Endometrium (tissue), 2 donors: ENCODE data around the gene CD7.

Source experiments
- FAIRE-seq: peaks from 2 replicates; lab custom pipeline; 2012; peaks lifted over from hg19 to GRCh38; lab: Jason Lieb, UNC
- donor health status: control.
- donor health status: control.

Gene CD7

DNA sequence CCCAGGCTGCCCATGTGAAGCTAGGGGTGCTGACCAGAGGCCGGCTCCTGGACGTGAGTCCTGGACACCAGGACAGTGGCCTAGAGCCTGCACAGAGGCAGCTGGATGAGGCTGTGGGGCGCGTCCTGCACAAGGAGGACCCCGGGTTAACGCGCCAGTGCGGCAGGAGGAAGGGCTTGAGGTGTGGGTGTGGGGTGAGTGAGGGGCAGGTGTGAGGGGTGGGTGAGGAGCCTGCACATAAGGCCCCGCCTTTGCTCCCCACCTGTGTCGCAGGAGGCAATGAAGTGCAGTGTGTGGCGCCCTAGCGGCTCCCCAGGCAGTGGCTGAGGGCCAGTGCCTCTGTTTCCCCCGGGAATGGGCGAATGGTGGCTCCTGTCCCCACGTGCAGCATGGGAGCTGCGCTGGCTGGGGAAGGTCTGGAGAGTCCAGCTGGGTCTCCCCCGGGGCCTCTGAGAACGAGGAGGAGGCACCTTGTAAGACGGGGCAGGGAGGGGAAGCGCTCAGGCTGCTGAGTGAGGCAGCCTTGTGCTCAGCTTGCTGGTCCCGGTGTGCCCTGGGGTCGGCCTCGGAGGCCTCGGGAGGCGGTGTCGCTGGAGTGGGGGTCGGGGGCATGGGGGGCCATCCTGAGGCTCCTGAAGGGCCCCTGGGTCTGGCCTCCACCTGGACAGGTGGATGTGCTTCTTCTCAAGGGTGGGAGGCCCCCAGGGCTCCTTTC, 3.2 kb downstream of the CD7 start:
- FAIRE-seq, result no peak

DNA sequence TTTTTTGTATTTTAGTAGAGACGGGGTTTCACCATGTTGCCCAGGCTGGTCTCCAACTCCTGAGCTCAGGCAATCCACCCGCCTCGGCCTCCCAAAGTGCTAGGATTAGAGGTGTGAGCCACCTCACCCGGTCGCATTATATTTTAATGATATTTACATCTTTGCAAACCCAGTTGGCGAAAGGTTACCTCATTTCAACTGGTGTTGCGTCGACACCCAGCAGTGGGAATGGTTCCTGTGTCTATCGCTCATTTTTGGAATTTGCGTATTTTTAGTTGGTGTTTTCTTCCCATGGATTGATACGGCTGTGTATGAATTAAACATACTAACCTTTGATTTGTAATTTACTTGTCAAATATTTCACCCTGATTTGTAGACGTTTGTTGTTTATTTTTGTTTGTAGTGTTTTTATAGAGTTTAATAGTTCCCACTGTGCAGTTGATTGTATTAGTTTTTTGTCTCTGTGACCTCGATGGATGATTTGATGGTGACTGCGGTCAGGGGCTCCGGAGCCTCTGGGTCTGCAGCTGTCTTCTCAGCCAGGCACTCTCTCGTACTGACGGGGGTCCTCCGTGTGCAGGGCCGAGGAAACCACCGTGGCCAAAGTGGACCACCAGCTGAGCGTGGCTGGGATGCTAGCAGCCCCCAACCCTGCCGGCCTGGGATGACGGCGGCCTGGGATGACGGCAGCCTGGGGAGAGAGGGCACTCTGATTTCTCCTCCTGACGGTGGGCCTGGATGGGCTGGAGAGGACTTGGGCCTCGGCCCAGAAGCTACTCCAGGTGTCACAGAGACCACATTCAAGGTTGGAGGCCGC, 4.0 kb downstream of the CD7 start:
- FAIRE-seq, result no peak

DNA sequence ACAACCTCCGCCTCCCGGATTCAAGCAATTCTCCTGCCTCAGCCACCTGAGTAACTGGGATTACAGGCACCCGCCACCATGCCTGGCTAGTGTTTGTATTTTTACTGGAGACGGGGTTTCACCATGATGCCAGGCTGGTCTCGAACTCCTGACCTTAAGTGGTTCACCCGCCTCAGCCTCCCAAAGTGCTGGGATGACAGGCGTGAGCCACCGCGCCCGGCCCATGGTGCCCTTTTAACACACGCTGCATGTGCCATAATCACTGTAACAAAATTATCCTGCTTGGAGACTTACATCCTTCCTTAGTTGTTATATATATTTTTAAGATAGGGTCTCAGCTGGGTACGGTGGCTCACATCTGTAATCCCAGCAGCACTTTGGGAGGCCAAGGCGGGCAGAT, 5.4 kb downstream of the CD7 start:
- FAIRE-seq, result no peak

DNA sequence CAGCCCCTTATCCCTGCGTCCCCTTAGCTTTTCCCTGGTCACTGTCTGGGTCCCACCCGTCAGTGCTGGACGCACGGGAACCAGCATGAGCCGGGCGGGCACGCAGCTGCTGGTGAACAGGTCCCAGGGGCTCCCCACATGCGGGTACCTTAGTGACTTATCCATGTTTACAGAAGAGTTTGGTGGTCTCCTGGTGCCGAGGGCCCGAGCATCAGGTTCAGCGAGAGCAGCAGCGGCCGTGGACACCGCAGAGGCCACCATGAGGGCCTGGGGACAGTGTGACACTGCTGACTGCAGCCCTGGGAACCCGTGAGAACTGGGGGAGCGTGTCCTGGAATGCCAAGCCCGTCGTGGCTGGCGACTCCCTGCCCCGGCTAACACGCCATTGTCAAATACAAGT, 6.5 kb downstream of the CD7 start:
- no peak for FAIRE-seq

DNA sequence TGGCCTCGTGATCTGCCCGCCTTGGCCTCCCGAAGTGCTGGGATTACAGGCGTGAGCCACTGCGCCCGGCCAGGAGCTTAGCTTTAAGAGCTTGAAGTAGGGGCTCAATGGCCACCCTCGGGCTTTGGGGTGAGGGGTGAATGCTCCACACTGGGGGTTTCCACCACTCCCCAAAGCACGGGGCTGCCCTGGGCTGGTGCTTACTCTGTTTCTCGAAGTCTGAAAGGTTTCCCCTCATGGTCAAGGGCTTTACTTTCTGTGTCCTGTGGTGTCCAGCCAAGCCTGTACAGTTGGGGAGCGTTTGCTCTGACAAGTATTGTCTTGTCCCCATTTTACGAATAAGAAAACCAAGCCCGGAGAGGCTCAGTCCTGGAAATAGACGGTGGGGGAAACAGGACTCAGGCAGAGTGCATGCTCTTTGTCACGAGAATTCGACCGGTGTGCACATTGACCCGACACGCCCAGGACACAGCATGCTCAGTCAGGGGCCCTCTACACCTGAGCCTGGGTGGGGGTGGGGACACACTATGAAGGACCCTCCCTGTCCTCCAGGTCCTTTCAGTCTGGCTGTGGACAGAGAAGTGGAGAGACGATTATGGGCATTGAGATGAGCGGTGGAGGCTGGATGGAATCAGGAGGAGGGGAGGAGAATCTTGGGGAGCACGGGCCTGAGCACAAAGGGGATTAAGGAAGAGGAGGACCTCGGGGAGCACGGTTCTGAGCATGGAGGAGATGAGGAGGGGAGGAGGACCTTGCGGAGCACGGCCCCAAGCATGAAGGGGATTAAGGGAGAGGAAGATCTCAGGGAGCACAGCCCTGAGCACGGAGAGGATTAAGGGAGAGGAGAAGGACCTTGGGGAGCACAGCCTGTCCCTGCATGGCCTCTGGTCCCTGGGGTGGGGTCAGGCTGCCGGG, 7.5 kb downstream of the CD7 start:
- no peak for FAIRE-seq

DNA sequence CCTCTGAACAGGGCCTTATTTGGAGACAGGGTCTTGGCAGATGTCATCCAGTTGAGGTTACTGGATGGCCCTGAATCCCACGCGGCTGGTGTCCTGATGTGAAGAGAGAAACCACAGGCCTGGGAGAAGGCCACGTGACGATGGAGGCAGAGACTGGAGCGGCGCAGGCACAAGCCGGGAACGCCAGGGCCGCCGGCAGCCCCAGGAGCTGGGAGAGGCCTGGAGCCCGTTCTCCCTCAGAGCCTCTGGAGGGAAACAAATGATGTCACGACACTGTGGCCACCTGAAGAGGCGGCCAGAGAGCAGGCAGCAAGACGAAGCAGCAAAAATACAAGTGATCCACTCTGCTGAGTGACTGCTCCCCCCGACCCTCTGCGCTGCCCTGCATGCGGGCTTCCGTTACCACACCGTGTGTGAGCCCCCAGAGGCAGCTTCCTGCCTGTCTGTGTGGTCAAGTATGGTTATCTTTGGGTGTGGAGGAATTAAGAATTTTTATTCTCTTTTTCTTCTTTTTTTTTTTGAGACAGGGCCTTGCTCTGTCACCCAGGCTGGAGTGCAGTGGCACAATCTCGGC, 11.6 kb downstream of the CD7 start:
- no peak for FAIRE-seq

DNA sequence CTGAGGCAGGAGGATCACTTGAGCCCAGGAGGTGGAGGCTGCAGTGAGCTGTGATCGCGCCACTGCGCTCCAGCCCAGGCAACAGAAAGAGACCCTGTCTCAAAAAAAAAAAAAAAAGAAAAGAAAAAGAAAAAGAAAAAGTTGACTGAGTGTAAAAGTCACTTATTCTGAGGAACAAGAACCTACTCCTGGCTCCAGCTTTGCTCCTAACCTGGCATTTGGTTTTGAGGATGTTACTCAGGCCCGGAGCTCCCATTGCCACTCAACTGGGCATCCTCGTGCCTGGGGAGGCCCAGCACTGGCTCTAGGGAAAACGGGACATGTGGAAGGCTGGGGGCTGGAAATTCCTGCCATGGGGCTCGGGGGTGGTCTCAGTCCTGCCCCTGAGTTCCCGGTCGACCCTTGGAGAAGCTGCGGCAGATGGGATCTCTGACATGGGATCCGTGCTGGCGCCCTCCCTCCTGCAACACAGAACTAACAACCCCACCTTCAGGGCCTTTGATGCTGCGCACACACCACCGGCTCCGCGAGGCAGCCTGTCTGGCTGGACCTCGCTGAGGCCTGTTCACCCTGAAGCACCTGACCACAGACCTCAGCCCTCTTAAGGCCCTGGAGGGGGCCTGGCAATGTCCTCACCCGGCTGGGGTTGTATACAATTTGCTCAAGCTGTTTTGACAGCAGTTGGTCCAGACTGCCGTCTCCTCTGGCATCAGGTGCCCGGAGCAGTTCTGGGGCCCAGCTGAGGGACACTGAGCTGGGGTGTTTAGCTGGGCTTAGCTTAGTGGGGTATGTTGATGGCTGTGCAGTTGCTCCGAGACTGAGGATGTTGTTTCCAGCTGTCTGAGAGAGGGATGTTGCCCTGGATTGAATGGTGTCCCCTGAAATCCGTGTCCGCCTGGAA, 12.3 kb downstream of the CD7 start:
- no peak for FAIRE-seq

DNA sequence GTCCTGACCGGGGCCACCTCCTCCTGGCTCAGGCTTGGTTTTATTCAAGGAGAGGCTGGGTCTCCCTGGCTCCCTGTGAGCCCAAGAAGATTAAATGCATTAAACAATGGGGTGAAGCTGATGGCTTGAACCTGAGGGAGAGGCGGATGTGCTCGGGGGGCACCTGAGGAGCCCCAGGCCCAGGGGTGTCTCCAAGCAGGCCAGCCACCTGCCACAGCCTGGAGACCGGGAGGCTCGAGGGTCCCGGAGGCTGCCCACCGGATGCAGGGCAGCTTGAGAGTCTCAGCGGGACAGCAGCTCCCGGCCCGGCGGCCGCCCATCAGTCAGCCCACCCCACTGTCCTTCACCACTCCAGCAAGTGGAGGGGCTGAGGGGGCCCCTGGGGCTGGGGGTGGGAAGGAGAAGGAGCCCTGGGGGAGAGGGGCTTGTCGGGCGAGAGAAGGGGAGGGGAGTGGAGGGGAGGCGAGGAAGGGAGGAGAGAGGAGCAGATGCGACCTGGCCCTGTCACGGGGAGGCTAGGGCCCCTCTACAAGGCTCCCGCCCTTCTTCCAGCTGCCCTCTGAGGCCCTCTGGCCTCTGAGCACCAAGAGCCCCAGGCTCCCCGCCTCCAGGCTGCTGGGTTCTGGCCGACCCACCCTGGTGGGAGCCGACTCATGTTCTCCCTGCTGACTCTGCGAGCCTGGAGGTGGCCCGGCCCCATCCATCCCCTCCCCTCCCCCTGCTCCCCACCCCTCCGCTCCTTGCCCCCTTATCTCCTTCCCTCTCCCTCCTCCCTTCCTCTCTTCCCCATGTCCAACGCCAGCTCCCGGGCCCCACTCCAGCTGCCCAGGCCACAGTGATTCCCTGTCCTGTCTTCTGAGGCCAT, 13.2 kb downstream of the CD7 start:
- no peak for FAIRE-seq

DNA sequence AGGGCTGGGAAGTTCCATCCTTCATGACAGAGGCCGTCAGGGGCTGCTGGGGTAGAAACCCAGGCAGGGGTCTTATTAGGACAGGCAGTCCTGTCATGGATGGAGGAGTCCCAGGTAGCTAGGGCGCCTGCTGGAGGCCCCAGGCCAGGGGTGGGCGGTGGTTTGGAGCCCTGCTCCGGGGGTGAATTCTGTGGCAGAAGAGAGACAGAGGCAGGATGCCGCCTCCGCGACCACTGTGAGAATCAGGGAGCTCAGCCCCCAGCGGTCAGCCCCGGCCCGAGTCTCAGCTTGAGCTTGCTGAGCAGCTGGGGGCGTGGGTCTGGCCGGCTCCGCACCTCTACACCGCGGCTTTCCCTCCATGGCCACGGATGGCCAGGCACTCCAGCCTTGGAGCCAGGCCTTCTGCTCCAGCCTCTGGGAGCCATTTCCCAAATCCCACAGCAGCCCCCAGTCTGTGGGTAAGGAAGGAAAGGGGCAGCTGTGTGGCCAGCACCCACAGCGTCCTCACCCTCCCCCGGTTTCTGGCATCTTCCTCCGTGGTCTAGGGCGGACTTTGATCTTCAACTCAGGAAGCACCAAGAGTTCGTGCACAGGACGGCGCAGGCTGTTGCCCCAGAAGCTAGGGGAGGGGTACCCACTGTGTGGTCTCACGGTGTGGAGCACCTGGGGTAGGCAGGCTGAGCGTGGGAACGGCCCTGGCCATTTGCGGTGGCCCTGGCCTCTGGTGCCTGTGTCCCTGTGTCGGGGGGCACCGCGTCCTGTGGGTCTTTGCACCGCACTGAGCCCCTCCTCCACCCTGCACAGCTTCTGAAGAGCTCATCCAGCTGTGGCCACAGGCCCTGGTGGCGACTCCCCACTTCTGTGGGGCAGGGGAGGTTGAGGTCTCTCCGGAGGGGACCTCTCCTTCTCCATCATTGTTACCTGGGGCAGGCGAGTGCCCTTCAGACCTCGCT, 14.1 kb downstream of the CD7 start:
- no peak for FAIRE-seq

DNA sequence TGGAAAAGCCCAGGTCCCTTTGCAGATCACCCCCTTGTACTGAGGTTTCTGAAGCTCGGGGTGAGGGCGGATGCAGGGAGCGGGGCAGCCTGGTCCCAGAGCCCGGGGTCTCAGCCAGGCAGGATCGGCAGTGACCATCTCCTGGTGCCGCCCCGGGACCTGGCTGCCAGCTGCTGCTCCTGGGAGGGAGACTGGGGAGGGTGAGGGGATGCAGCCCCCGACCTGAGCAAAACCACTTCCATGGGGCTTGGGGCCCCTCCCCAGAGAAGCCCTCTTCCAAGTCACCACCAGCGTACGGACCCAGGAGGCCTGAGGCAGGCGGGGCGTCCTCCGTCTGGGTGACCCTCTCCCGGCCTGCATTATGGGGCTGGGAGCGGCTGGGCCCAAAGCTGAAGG, 14.8 kb downstream of the CD7 start:
- FAIRE-seq, result no peak

DNA sequence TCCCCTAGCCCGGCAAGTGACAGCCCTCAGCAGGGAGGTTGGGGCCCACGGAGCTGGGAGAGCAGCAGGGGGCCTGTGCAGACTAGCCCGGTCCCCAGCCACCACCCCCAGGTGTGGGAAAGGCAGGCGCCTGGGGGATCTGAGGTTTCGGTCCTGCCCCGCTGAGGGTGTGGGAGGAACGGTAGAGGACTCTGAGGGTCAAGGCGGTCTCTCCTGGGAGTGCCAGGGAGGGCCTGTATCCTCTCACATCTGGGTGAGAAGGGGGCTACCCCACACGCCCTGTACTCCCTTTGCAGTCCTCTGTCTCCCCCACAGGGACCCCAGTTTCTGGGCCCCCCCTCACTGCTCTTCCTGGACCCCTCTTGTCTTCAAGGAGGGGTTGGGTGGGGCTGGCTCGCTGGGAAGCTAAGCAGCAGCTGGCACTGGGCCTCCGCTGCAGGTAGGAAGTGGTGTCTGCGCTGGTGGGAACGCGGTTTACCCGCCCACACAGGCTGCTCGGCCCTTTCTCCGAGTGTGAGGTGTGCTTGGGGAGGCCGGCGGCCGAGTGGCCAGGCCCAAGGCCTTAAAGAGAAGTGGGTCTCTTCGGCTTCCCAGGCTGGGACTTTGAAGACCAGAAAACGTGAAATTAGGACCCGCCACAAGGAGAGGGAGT, 15.4 kb downstream of the CD7 start:
- no peak for FAIRE-seq

DNA sequence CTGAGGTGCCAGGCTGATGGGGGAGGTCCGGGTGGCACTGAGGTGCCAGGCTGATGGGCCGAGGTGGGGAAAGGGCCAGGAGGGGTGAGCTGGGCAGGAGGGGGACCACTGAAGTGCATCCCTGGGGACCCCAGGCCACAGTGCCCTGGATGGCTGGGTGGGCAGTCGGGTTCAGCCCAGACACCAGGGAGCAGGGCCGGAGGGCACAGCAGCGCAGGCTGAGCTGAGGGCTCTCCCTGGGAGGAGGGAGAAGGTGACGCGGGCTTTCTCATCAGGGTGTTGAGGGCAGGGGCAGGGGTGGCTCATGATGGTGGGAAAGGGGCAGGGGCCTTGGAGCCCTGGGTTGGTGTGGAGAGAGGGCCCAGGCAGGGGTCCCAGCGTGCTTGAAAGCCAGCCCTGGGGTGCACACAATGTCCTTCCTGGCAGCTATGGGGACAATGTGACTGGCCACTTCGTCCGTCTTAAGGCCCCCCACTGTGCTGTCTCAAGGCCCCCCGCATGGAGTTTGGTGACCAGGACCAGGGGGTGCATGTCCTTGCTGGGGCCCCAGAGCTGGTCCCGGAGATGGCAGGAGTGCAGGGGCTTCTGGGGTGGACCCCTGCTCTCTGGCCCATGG, 16.0 kb downstream of the CD7 start:
- FAIRE-seq, result no peak

DNA sequence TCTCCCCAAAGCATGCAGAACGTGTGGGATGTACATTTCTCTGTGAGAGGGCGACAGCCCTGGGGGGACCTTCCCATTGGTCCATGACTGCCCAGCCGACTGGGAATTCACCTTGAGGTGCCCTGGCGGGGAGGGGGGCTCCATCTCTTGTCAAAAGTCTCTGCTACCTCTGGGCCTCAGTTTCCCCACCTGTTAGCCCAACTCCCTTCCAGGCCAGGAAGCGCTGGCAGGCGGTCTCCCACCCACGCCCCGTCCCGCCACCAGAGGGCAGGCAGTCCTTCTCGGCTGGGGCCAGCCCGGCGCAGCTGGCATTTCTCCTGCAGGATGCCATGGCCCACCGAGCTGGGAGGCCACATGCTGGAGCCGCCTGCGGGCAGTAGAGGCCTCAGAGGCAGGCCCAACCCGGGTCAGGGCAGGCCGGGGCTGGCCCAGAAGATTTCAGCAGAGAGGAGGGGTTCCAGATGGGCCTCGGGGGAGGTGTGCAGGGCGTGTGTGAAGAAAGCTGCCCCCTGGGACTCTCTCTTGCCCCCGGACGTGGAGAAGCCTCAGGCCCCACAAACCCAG, 16.6 kb downstream of the CD7 start:
- FAIRE-seq, result no peak

DNA sequence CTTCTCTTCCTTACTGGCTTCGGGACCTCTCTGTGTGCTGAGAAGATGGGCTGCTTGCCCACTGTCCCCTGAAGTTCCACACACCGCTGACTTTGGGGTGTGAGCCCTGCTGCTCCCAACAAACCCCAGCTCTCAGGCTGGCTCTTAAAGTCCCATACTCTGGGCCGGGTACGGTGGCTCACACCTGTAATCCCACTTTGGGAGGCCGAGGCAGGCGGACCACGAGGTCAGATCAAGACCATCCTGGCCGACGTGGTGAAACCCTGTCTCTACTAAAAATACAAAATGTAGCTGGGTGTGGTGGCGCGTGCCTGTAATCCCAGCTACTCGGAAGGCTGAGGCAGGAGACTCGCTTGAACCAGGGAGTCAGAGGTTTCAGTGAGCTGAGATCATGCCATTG, 17.2 kb downstream of the CD7 start:
- no peak for FAIRE-seq

DNA sequence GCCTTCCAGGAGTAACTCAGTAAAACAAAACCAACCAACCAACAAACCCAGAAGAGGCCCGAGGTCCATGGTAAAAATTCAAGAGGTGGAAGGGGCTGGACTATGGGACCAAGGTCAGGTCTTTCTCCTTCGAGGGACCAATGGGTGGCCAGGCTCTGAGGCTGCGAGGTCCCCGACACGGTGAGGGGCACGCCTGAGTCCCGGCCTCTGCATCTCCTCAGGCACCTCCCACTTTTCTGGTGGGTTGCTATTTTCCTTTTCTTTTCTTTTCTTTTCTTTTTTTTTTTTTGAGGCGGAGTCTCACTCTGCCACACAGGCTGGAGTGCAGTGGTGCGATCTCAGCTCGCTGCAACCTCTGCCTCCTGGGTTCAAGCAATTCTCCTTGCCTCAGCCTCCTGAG, 18.0 kb downstream of the CD7 start:
- no peak for FAIRE-seq

DNA sequence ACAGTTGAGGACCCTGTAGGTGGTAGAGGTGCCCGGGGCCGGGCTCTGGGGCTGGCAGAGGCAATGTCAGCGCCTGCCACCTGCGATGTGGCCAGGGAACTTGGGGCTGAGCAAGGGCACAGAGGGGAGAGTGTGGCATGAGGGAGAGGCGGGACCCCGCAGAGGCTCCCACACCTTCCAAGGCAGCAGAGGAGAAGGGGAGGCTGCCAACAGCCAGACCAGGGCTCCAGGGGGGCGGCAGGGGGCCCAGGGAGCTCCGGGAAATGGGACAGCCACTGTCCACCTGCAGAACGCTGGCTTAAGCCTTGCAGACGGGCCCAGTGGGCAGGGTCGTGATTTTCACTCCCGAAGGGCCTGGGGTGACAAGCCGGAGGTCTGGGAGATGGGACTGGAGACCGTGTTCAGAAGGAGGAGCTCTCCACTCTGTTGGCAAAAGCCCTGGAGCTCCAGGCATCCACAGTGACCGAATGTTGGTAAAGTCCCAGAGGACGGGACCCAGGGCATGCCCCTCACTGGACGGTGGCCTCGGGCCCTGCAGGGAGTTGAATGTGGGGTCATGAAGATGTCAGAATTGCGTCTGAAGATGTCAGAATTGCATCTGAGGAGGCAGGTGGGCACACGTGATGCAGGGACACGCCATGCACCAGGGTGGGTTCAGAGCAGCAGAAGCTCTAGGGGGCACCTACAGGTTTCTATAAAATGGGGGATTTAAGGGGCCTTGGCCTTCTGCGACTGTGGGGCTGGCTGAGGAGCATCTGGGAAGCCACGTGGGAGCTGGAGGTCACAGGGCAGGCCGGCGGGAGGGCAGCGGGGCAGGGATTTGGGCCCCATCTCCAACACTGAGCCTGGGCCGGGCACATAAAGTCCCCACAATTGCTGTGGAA, 18.6 kb downstream of the CD7 start:
- no peak for FAIRE-seq
